NCI-H460 (cell line): ENCODE data around the gene GUCY2D. TPM values are rescaled to one million over a fixed set of nuclear protein-coding genes. Genes with fewer than 3 reads are reported as not detected.

Source experiments
- DNase-seq: peaks from one replicate; pipeline ENCODE4 v3.0.0-alpha.2; 2016; ENCODE audit warnings: low read depth; ENCODE audit errors: extremely low read depth
- total RNA-seq: library from RNA; depleted of rRNA; stranded (reverse); fragments of >200 nt; shearing (Covaris generic); gene quantifications from 2 replicates; pipeline ENCODE4 v1.2.3, GENCODE V29; 2014

GUCY2D gene
- total RNA-seq, 1 experiment from 2014 or later = 0.02 TPM

GRCh38 chr17:8039611-8040168 lies 37.3 kb downstream of the GUCY2D start:
- no peak for DNase-seq

GRCh38 chr17:8041249-8041928 lies 39.0 kb downstream of the GUCY2D start:
- DNase-seq = peak; percentile 36

GRCh38 chr17:8041979-8042378 lies 39.6 kb downstream of the GUCY2D start:
- no peak for DNase-seq

- DNase-seq = no peak
Observed at GRCh38 chr17:8044819-8045810, 42.7 kb downstream of the GUCY2D start.

- DNase-seq = no peak
Observed at GRCh38 chr17:8046306-8046928, 44.0 kb downstream of the GUCY2D start.

GRCh38 chr17:8046929-8047768 lies 44.7 kb downstream of the GUCY2D start:
- no peak for DNase-seq

GRCh38 chr17:8047769-8048110 lies 45.3 kb downstream of the GUCY2D start:
- DNase-seq = no peak

- DNase-seq = no peak
Observed at GRCh38 chr17:8048236-8048635, 45.8 kb downstream of the GUCY2D start.

GRCh38 chr17:8048736-8049135 lies 46.3 kb downstream of the GUCY2D start:
- no peak for DNase-seq

GRCh38 chr17:8051831-8052230 lies 49.4 kb downstream of the GUCY2D start:
- DNase-seq = no peak

GRCh38 chr17:8052256-8053252 lies 50.1 kb downstream of the GUCY2D start:
- DNase-seq = no peak

- DNase-seq = no peak
Observed at GRCh38 chr17:8053600-8053999, 51.2 kb downstream of the GUCY2D start.

- no peak for DNase-seq
Observed at GRCh38 chr17:8055851-8056231, 53.4 kb downstream of the GUCY2D start.

GRCh38 chr17:8056232-8056975 lies 54.0 kb downstream of the GUCY2D start:
- DNase-seq = no peak

GRCh38 chr17:8056976-8057625 lies 54.7 kb downstream of the GUCY2D start:
- no peak for DNase-seq

GRCh38 chr17:8057691-8058114 lies 55.3 kb downstream of the GUCY2D start:
- DNase-seq = peak; percentile 81

GRCh38 chr17:8059131-8059530 lies 56.7 kb downstream of the GUCY2D start:
- DNase-seq = no peak

- DNase-seq = peak; percentile 84
Observed at GRCh38 chr17:8060274-8060673, 57.9 kb downstream of the GUCY2D start.
